ENCODE results near the gene PTGFRN. TPM values are rescaled to one million over a fixed set of nuclear protein-coding genes. Genes with fewer than 3 reads are reported as not detected.

Gene PTGFRN
- total RNA-seq, 3 donors from 2014 or later (not counting 1 experiment from before 2014, with no cell fraction given), result 0.71 to 1.4 (median 0.79) TPM

- no peaks in the 10 kb centered on the region for H3K9me3 ChIP-seq (ENCODE audit: control insufficient read depth, insufficient read depth, low read length)
- peaks cover 4 to 14% of the 10 kb centered on the region in 2 donors for H3K4me1 Mint-ChIP-seq
- H3K27me3 Mint-ChIP-seq (ENCODE audit: low read depth in 2 of 2), result peaks cover 3 to 5% of the 10 kb centered on the region in 2 donors
- no peak for DNase-seq
- H3K9me3 Mint-ChIP-seq, result no peaks in the 10 kb centered on the region
- H3K27ac ChIP-seq (ENCODE audit: low read length), result no peak overlapping the region
- ATAC-seq, result no peak
- no peak overlapping the region for H3K27ac Mint-ChIP-seq
- intact Hi-C loops (cut with micrococcal nuclease), result no loop called here
- H3K4me3 ChIP-seq (ENCODE audit: low read length), result no peak overlapping the region
- 97% methylated on average over 3 of the region's 3 CpGs for WGBS (ENCODE audit: insufficient coverage)
- H3K4me1 ChIP-seq (ENCODE audit: control insufficient read depth, insufficient read depth, low read length), result peaks cover 2% of the 10 kb centered on the region
- H3K36me3 Mint-ChIP-seq, result no peaks in the 10 kb centered on the region
- no peaks in the 10 kb centered on the region for H3K27me3 ChIP-seq (ENCODE audit: control insufficient read depth, insufficient read depth, low read length)
- TF ChIP-seq, protein P1, sequence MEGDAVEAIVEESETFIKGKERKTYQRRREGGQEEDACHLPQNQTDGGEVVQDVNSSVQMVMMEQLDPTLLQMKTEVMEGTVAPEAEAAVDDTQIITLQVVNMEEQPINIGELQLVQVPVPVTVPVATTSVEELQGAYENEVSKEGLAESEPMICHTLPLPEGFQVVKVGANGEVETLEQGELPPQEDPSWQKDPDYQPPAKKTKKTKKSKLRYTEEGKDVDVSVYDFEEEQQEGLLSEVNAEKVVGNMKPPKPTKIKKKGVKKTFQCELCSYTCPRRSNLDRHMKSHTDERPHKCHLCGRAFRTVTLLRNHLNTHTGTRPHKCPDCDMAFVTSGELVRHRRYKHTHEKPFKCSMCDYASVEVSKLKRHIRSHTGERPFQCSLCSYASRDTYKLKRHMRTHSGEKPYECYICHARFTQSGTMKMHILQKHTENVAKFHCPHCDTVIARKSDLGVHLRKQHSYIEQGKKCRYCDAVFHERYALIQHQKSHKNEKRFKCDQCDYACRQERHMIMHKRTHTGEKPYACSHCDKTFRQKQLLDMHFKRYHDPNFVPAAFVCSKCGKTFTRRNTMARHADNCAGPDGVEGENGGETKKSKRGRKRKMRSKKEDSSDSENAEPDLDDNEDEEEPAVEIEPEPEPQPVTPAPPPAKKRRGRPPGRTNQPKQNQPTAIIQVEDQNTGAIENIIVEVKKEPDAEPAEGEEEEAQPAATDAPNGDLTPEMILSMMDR (IDR thresholded peaks at IDR 0.05), result no peak
- no peak overlapping the region for H3K4me3 Mint-ChIP-seq
- no peaks in the 10 kb centered on the region for H3K36me3 ChIP-seq (ENCODE audit: control insufficient read depth, insufficient read depth, low read length)
Measured at GRCh38 chr1:117011334-117011733, 101.6 kb downstream of the PTGFRN start.

GRCh38 chr1:117013309-117013858, 103.7 kb downstream of the PTGFRN start:
- Mint-ChIP-seq H3K9me3 (no peaks in the 10 kb centered on the region), H3K27ac (no peak overlapping the region), H3K4me3 (no peak overlapping the region), H3K27me3 (ENCODE audit: low read depth in 2 of 2) (no peaks in the 10 kb centered on the region), H3K36me3 (no peaks in the 10 kb centered on the region), H3K4me1 (peaks cover 4 to 14% of the 10 kb centered on the region in 2 donors)
- H3K36me3 ChIP-seq (ENCODE audit: control insufficient read depth, insufficient read depth, low read length), result no peaks in the 10 kb centered on the region
- H3K4me3 ChIP-seq (ENCODE audit: low read length), result no peak overlapping the region
- TF ChIP-seq, protein P1 (IDR thresholded peaks at IDR 0.05), result no peak
- 91% methylated on average over 5 of the region's 5 CpGs for WGBS (ENCODE audit: insufficient coverage)
- H3K27ac ChIP-seq (ENCODE audit: low read length), result no peak overlapping the region
- ATAC-seq (no peak), DNase-seq (no peak)
- intact Hi-C loops (cut with micrococcal nuclease), result no loop called here
- H3K9me3 ChIP-seq (ENCODE audit: control insufficient read depth, insufficient read depth, low read length), result no peaks in the 10 kb centered on the region
- peaks cover 2% of the 10 kb centered on the region for H3K4me1 ChIP-seq (ENCODE audit: control insufficient read depth, insufficient read depth, low read length)
- no peaks in the 10 kb centered on the region for H3K27me3 ChIP-seq (ENCODE audit: control insufficient read depth, insufficient read depth, low read length)

GRCh38 chr1:117014209-117014608, 104.5 kb downstream of the PTGFRN start:
- Histone ChIP-seq H3K36me3 (ENCODE audit: control insufficient read depth, insufficient read depth, low read length) (no peaks in the 10 kb centered on the region), H3K4me1 (ENCODE audit: control insufficient read depth, insufficient read depth, low read length) (peaks cover under 1% of the 10 kb centered on the region), H3K27ac (ENCODE audit: low read length) (no peak overlapping the region), H3K9me3 (ENCODE audit: control insufficient read depth, insufficient read depth, low read length) (no peaks in the 10 kb centered on the region), H3K4me3 (ENCODE audit: low read length) (no peak overlapping the region), H3K27me3 (ENCODE audit: control insufficient read depth, insufficient read depth, low read length) (no peaks in the 10 kb centered on the region)
- Mint-ChIP-seq H3K9me3 (no peaks in the 10 kb centered on the region), H3K36me3 (no peaks in the 10 kb centered on the region), H3K27ac (no peak overlapping the region), H3K27me3 (ENCODE audit: low read depth in 2 of 2) (no peaks in the 10 kb centered on the region), H3K4me3 (no peak overlapping the region), H3K4me1 (peaks cover 0 to 7% of the 10 kb centered on the region in 2 donors)
- DNase-seq, result no peak
- ATAC-seq, result no peak
- TF ChIP-seq, protein P1 (IDR thresholded peaks at IDR 0.05), result no peak
- WGBS (ENCODE audit: insufficient coverage), result 88% methylated on average over 5 of the region's 5 CpGs
- intact Hi-C loops (cut with micrococcal nuclease), result no loop called here

GRCh38 chr1:117015724-117016123, 106.0 kb downstream of the PTGFRN start:
- Histone ChIP-seq H3K36me3 (ENCODE audit: control insufficient read depth, insufficient read depth, low read length) (no peaks in the 10 kb centered on the region), H3K9me3 (ENCODE audit: control insufficient read depth, insufficient read depth, low read length) (no peaks in the 10 kb centered on the region), H3K27ac (ENCODE audit: low read length) (no peak overlapping the region), H3K4me3 (ENCODE audit: low read length) (no peak overlapping the region), H3K4me1 (ENCODE audit: control insufficient read depth, insufficient read depth, low read length) (no peaks in the 10 kb centered on the region), H3K27me3 (ENCODE audit: control insufficient read depth, insufficient read depth, low read length) (no peaks in the 10 kb centered on the region)
- H3K36me3 Mint-ChIP-seq, result no peaks in the 10 kb centered on the region
- H3K9me3 Mint-ChIP-seq, result no peaks in the 10 kb centered on the region
- 89% methylated on average over 2 of the region's 3 CpGs for WGBS (ENCODE audit: insufficient coverage)
- DNase-seq (no peak), ATAC-seq (no peak)
- intact Hi-C loops (cut with micrococcal nuclease), result no loop called here
- H3K27ac Mint-ChIP-seq, result no peak overlapping the region
- no peaks in the 10 kb centered on the region for H3K27me3 Mint-ChIP-seq (ENCODE audit: low read depth in 2 of 2)
- no peaks in the 10 kb centered on the region for H3K4me1 Mint-ChIP-seq
- TF ChIP-seq, protein P1 (IDR thresholded peaks at IDR 0.05), result no peak
- H3K4me3 Mint-ChIP-seq, result no peak overlapping the region
